Measurements from ENCODE around the gene COX8C. TPM values are rescaled to one million over a fixed set of nuclear protein-coding genes. Genes with fewer than 3 reads are reported as not detected.

The COX8C gene
- total and polyA plus RNA-seq, 10 of the 15 experiments (the other 5 are each of a cell fraction or from before 2014, with no cell fraction given), result 0.15 to 0.20 TPM; not detected in 8

DNA sequence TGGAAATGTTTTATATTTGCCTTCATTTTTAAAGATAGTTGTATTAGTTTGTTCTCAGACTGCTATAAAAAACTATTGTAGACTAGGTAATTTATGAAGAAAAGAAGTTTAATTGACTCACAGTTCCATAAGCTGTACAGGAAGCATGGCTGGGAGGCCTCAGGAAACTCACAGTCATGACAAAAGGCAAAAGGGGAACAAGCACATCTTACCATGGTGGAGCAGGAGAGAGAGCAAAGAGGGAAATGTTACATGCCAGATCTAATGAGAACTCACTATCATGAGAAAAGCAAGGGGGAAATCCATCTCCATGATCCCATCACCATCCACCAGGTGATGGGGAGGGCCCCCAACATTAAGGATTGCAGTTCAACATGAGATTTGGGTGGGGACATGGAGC is 48.2 kb downstream of the COX8C start (continued):
- TF ChIP-seq ZBTB33 (IDR thresholded peaks at IDR 0.05) (no peak), CHD1 (IDR thresholded peaks at IDR 0.05; ENCODE audit: low read depth, low read length) (no peak), JUNB (IDR thresholded peaks at IDR 0.05) (no peak)

GRCh38 chr14:93396456-93396855 is 49.5 kb downstream of the COX8C start:
- Histone ChIP-seq H3K27ac (ENCODE audit: control insufficient read depth, insufficient read depth) (no peak overlapping the region), H3K9ac (ENCODE audit: control insufficient read depth, insufficient read depth, low read length) (no peak overlapping the region), H3K36me3 (ENCODE audit: control insufficient read depth in 2 of 2, insufficient read depth in 2 of 2, low read length in 1 of 2) (no peaks in the 10 kb centered on the region), H3K79me2 (ENCODE audit: control insufficient read depth, insufficient read depth, low read length) (no peaks in the 10 kb centered on the region), H3K4me1 (ENCODE audit: control insufficient read depth, insufficient read depth, low read length) (no peaks in the 10 kb centered on the region), H3K4me3 (no peak overlapping the region), H3K4me2 (ENCODE audit: control insufficient read depth, insufficient read depth) (no peak overlapping the region), H4K20me1 (ENCODE audit: control insufficient read depth, insufficient read depth) (no peaks in the 10 kb centered on the region), H3K9me3 (replicated peaks; ENCODE audit: control insufficient read depth, insufficient read depth, low read length) (peaks cover 4% of the 10 kb centered on the region), H2AFZ (ENCODE audit: control insufficient read depth, low read depth, low read length) (no peak overlapping the region), H3K27me3 (replicated peaks in 1 of 2; ENCODE audit: control insufficient read depth in 2 of 2, insufficient read depth in 2 of 2, low read length in 1 of 2) (no peaks in the 10 kb centered on the region)
- no peak for DNase-seq (ENCODE audit: low read depth, low spot score)
- ChIA-PET CTCF (no interaction called here), SMC1A (ENCODE audit: uncharacterized antibody, unreplicated experiment) (interaction anchor here (1.0 kb wide), 1 partner anchor 20 kb away, joined by 3 read pairs; no protein-coding TSS in a partner anchor), POLR2A (interaction anchor here (0.6 kb wide), 1 partner anchor 36 kb away, joined by 3 read pairs; no protein-coding TSS in a partner anchor), RAD21 (ENCODE audit: unreplicated experiment) (no interaction called here)
- in situ Hi-C loops (cut with MboI), result no loop called here
- WGBS (ENCODE audit: insufficient coverage, insufficient replicate concordance, low lambda C conversion rate, missing lambda C conversion rate), result 84% methylated on average over 1 of the region's 1 CpG
- intact Hi-C loops (cut with micrococcal nuclease; ENCODE audit: unreplicated experiment), result no loop called here
- no TSS peak for BruUV-seq (replicated peaks)
- ATAC-seq, result no peak
- FAIRE-seq, result no peak
- TF ChIP-seq IRF4 (IDR thresholded peaks at IDR 0.05; ENCODE audit: low read depth, low read length) (no peak), SUZ12 (IDR thresholded peaks at IDR 0.05; ENCODE audit: unreplicated experiment) (no peak), YY1 (IDR thresholded peaks at IDR 0.05; ENCODE audit: low read depth, low read length) (no peak), IKZF1 (conservative IDR thresholded peaks at IDR 0.05) (no peak)

Small RNA genes lying within 50 kb of the gene (small RNA-seq; reads per million reads assigned to genes)
- not detected for gene RF00019

Other genes with a start within 250 kb of the COX8C start
- 23.5 and 26.5 TPM in 2 replicates for gene ITPK1, start 231.3 kb upstream of the COX8C start, total RNA-seq (2014; rRNA removed)
- 15.9 and 21.9 TPM in 2 replicates for gene ITPK1, start 231.3 kb upstream of the COX8C start, total RNA-seq (2014; rRNA removed; fragmentation: Illumina TruSeq; extraction: Trizol)
- 56.1 and 57.9 TPM in 2 replicates for gene ITPK1, start 231.3 kb upstream of the COX8C start, total RNA-seq (2021)
- gene ITPK1, start 231.3 kb upstream of the COX8C start, polyA plus RNA-seq (2011; rRNA removed), result 33.3 and 73.2 TPM in 2 replicates
- gene ITPK1, start 231.3 kb upstream of the COX8C start, polyA plus RNA-seq (2014; fragmentation: Illumina TruSeq; extraction: Trizol), result 21.9 and 36.4 TPM in 2 replicates
- gene ITPK1, start 231.3 kb upstream of the COX8C start, polyA plus RNA-seq (2014; fragmentation: Nextera tagmentation; extraction: Ambion mirVana), result 1 to 10 TPM; 1.3 to 2.1 TPM
- gene ITPK1, start 231.3 kb upstream of the COX8C start, polyA plus RNA-seq (2014; rRNA removed), result 36.2 and 36.3 TPM in 2 replicates
- 10 to 100 TPM; 24.5 to 27.5 TPM for gene ITPK1, start 231.3 kb upstream of the COX8C start, polyA plus RNA-seq (2016; fragmentation: Nextera tagmentation; extraction: Ambion mirVana)
- 14.2 and 18.1 TPM in 2 replicates for gene MOAP1, start 162.3 kb upstream of the COX8C start, total RNA-seq (2014; rRNA removed)
- 11.9 and 13.5 TPM in 2 replicates for gene MOAP1, start 162.3 kb upstream of the COX8C start, total RNA-seq (2014; rRNA removed; fragmentation: Illumina TruSeq; extraction: Trizol)
- 12.1 and 12.5 TPM in 2 replicates for gene MOAP1, start 162.3 kb upstream of the COX8C start, total RNA-seq (2021)
- 51.9 and 59.0 TPM in 2 replicates for gene MOAP1, start 162.3 kb upstream of the COX8C start, polyA plus RNA-seq (2011; rRNA removed)
- 10.3 and 13.8 TPM in 2 replicates for gene MOAP1, start 162.3 kb upstream of the COX8C start, polyA plus RNA-seq (2014; fragmentation: Illumina TruSeq; extraction: Trizol)
- 1 to 10 TPM; 3.1 to 5.2 TPM for gene MOAP1, start 162.3 kb upstream of the COX8C start, polyA plus RNA-seq (2014; fragmentation: Nextera tagmentation; extraction: Ambion mirVana)
- gene MOAP1, start 162.3 kb upstream of the COX8C start, polyA plus RNA-seq (2014; rRNA removed), result 15.4 and 17.2 TPM in 2 replicates
- gene MOAP1, start 162.3 kb upstream of the COX8C start, polyA plus RNA-seq (2016; fragmentation: Nextera tagmentation; extraction: Ambion mirVana), result 1 to 10 TPM; 7.7 to 8.0 TPM
- 12.6 and 14.8 TPM in 2 replicates for gene LYSET, start 161.9 kb upstream of the COX8C start, total RNA-seq (2014; rRNA removed)
- 10.9 and 14.4 TPM in 2 replicates for gene LYSET, start 161.9 kb upstream of the COX8C start, total RNA-seq (2014; rRNA removed; fragmentation: Illumina TruSeq; extraction: Trizol)
- gene LYSET, start 161.9 kb upstream of the COX8C start, total RNA-seq (2021), result 15.4 and 16.6 TPM in 2 replicates
- gene LYSET, start 161.9 kb upstream of the COX8C start, polyA plus RNA-seq (2011; rRNA removed), result 29.5 and 34.7 TPM in 2 replicates
- gene LYSET, start 161.9 kb upstream of the COX8C start, polyA plus RNA-seq (2014; fragmentation: Illumina TruSeq; extraction: Trizol), result 16.0 and 24.1 TPM in 2 replicates
- 10 to 100 TPM; 33.4 to 34.5 TPM for gene LYSET, start 161.9 kb upstream of the COX8C start, polyA plus RNA-seq (2014; fragmentation: Nextera tagmentation; extraction: Ambion mirVana)
- 11.1 and 11.9 TPM in 2 replicates for gene LYSET, start 161.9 kb upstream of the COX8C start, polyA plus RNA-seq (2014; rRNA removed)
- 10 to 100 TPM; 26.5 to 30.1 TPM for gene LYSET, start 161.9 kb upstream of the COX8C start, polyA plus RNA-seq (2016; fragmentation: Nextera tagmentation; extraction: Ambion mirVana)
- gene GON7, start 140.1 kb upstream of the COX8C start, total RNA-seq (2014; rRNA removed), result 33.4 and 37.0 TPM in 2 replicates
- 29.2 and 32.6 TPM in 2 replicates for gene GON7, start 140.1 kb upstream of the COX8C start, total RNA-seq (2014; rRNA removed; fragmentation: Illumina TruSeq; extraction: Trizol)
- 18.5 and 21.6 TPM in 2 replicates for gene GON7, start 140.1 kb upstream of the COX8C start, total RNA-seq (2021)
- gene GON7, start 140.1 kb upstream of the COX8C start, polyA plus RNA-seq (2011; rRNA removed), result 40.3 and 59.8 TPM in 2 replicates
- gene GON7, start 140.1 kb upstream of the COX8C start, polyA plus RNA-seq (2014; fragmentation: Illumina TruSeq; extraction: Trizol), result 27.2 and 30.5 TPM in 2 replicates
- 10 to 100 TPM; 25.9 to 31.2 TPM for gene GON7, start 140.1 kb upstream of the COX8C start, polyA plus RNA-seq (2014; fragmentation: Nextera tagmentation; extraction: Ambion mirVana)
- 34.5 and 35.2 TPM in 2 replicates for gene GON7, start 140.1 kb upstream of the COX8C start, polyA plus RNA-seq (2014; rRNA removed)
- 10 to 100 TPM; 53.6 to 59.0 TPM for gene GON7, start 140.1 kb upstream of the COX8C start, polyA plus RNA-seq (2016; fragmentation: Nextera tagmentation; extraction: Ambion mirVana)
- gene UBR7, start 139.9 kb upstream of the COX8C start, total RNA-seq (2014; rRNA removed), result 59.5 and 60.0 TPM in 2 replicates
- 32.2 and 33.4 TPM in 2 replicates for gene UBR7, start 139.9 kb upstream of the COX8C start, total RNA-seq (2014; rRNA removed; fragmentation: Illumina TruSeq; extraction: Trizol)
- 33.1 and 36.6 TPM in 2 replicates for gene UBR7, start 139.9 kb upstream of the COX8C start, total RNA-seq (2021)
- 85.6 and 99.2 TPM in 2 replicates for gene UBR7, start 139.9 kb upstream of the COX8C start, polyA plus RNA-seq (2011; rRNA removed)
- gene UBR7, start 139.9 kb upstream of the COX8C start, polyA plus RNA-seq (2014; fragmentation: Illumina TruSeq; extraction: Trizol), result 47.3 and 59.0 TPM in 2 replicates
- 10 to 100 TPM; 14.3 to 20.8 TPM for gene UBR7, start 139.9 kb upstream of the COX8C start, polyA plus RNA-seq (2014; fragmentation: Nextera tagmentation; extraction: Ambion mirVana)
- gene UBR7, start 139.9 kb upstream of the COX8C start, polyA plus RNA-seq (2014; rRNA removed), result 52.6 and 67.0 TPM in 2 replicates
- 10 to 100 TPM; 63.3 to 66.7 TPM for gene UBR7, start 139.9 kb upstream of the COX8C start, polyA plus RNA-seq (2016; fragmentation: Nextera tagmentation; extraction: Ambion mirVana)
- 9.7 and 10.7 TPM in 2 replicates for gene BTBD7, start 14.1 kb upstream of the COX8C start, total RNA-seq (2014; rRNA removed)
- gene BTBD7, start 14.1 kb upstream of the COX8C start, total RNA-seq (2014; rRNA removed; fragmentation: Illumina TruSeq; extraction: Trizol), result 11.5 and 12.6 TPM in 2 replicates
- 14.1 and 17.0 TPM in 2 replicates for gene BTBD7, start 14.1 kb upstream of the COX8C start, total RNA-seq (2021)
- gene BTBD7, start 14.1 kb upstream of the COX8C start, polyA plus RNA-seq (2011; rRNA removed), result 14.6 and 16.5 TPM in 2 replicates
- 12.7 and 14.3 TPM in 2 replicates for gene BTBD7, start 14.1 kb upstream of the COX8C start, polyA plus RNA-seq (2014; fragmentation: Illumina TruSeq; extraction: Trizol)
- gene BTBD7, start 14.1 kb upstream of the COX8C start, polyA plus RNA-seq (2014; fragmentation: Nextera tagmentation; extraction: Ambion mirVana), result 1 to 10 TPM; 3.6 to 6.0 TPM
- gene BTBD7, start 14.1 kb upstream of the COX8C start, polyA plus RNA-seq (2014; rRNA removed), result 8.8 and 9.4 TPM in 2 replicates
- gene BTBD7, start 14.1 kb upstream of the COX8C start, polyA plus RNA-seq (2016; fragmentation: Nextera tagmentation; extraction: Ambion mirVana), result 1 to 10 TPM; 6.6 to 8.2 TPM
- gene UNC79, start 83.8 kb downstream of the COX8C start, total RNA-seq (2014; rRNA removed), result 0.16 and 0.17 TPM in 2 replicates
- 0.22 and 0.23 TPM in 2 replicates for gene UNC79, start 83.8 kb downstream of the COX8C start, total RNA-seq (2014; rRNA removed; fragmentation: Illumina TruSeq; extraction: Trizol)
- 0.15 and 0.16 TPM in 2 replicates for gene UNC79, start 83.8 kb downstream of the COX8C start, total RNA-seq (2021)
- 0.20 and 0.29 TPM in 2 replicates for gene UNC79, start 83.8 kb downstream of the COX8C start, polyA plus RNA-seq (2011; rRNA removed)
- 0.12 and 0.14 TPM in 2 replicates for gene UNC79, start 83.8 kb downstream of the COX8C start, polyA plus RNA-seq (2014; fragmentation: Illumina TruSeq; extraction: Trizol)
- under 1 TPM; 0.05 to 0.13 TPM for gene UNC79, start 83.8 kb downstream of the COX8C start, polyA plus RNA-seq (2014; fragmentation: Nextera tagmentation; extraction: Ambion mirVana)
- 0.08 and 0.16 TPM in 2 replicates for gene UNC79, start 83.8 kb downstream of the COX8C start, polyA plus RNA-seq (2014; rRNA removed)
- under 1 TPM; 0.04 to 0.29 TPM for gene UNC79, start 83.8 kb downstream of the COX8C start, polyA plus RNA-seq (2016; fragmentation: Nextera tagmentation; extraction: Ambion mirVana)

Data from GM12878 (cell line).